ENCODE results near the gene CACNA1D. TPM values are rescaled to one million over a fixed set of nuclear protein-coding genes. Genes with fewer than 3 reads are reported as not detected.

CACNA1D gene
- polyA plus RNA-seq, 4 donors: 2.2 to 133 (median 6.2) TPM

DNA sequence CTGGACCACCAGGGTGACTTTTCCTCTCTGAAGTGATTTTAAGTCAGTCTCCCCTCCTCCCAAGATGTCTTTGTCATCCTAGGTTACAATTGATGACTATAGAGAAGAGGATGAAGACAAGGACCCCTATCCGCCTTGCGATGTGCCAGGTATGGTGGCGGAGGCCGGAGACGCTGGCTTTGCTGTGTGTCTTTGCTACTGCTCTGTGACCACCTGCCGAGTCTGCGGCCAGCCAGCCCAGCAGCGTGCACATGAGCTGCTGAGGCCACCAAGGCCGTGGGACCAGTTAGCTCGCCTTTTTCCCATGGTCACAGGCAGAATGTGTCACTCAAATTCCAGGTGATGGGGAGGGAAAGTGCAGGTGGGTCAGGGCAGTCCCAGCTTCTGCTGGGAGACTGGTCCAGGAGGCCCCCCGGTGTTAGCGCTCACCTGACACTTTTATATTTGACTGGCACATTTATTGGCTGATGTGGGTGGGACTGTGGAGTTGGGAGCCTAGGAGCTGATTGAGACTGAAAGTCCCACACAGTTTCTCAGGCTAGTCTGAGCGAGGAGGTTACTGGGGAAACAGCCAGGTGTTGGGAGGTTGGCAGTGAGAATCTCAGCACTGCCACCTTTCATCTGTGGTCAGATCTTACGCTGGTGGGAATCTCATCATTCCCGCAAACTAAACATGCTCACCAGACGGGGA lies 237.7 kb downstream of the CACNA1D start:
- Histone ChIP-seq H3K27me3 (ENCODE audit: control insufficient read depth in 3 of 3, insufficient read depth in 3 of 3, low read length in 3 of 3) (no peaks in the 10 kb centered on the region), H3K27ac (ENCODE audit: low read depth in 1 of 3, low read length in 2 of 3) (no peak overlapping the region), H3K9me3 (ENCODE audit: control insufficient read depth in 2 of 2, insufficient read depth in 1 of 2, low read depth in 1 of 2, low read length in 1 of 2) (no peaks in the 10 kb centered on the region), H3K4me1 (ENCODE audit: control insufficient read depth in 3 of 3, insufficient read depth in 2 of 3, low read depth in 1 of 3, low read length in 2 of 3) (no peaks in the 10 kb centered on the region), H3K36me3 (ENCODE audit: control insufficient read depth in 3 of 3, insufficient read depth in 2 of 3, low read depth in 1 of 3, low read length in 3 of 3) (peaks cover 0 to 45% (median 0%) of the 10 kb centered on the region in 3 donors), H3K4me3 (ENCODE audit: low read depth in 1 of 3, low read length in 3 of 3) (no peak overlapping the region)
- FAIRE-seq (no peak), DNase-seq (no peak)
- 86 to 93% (median 89%) methylated on average over 16 of the region's 16 CpGs for WGBS, 3 donors

DNA sequence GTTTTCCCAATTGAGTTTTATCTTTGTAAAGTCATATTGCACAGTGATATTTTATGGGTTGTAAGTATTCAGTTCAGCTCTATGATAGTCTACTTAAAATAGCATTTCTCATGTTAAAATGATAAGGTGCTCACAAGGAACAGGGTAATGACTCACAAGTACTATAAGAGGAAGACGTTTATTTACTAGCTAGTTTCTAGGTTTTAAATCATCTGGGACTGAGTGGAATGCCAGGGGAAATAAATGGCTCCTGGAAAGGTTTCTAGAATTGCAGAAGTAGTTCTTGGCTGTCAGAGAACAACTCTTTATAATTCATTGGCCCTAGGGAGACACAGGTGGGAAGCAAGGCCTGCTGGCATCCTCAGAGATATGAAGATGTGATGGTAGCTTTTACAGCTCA lies 239.0 kb downstream of the CACNA1D start:
- Histone ChIP-seq H3K4me1 (ENCODE audit: control insufficient read depth in 3 of 3, insufficient read depth in 2 of 3, low read depth in 1 of 3, low read length in 2 of 3) (no peaks in the 10 kb centered on the region), H3K27me3 (ENCODE audit: control insufficient read depth in 3 of 3, insufficient read depth in 3 of 3, low read length in 3 of 3) (no peaks in the 10 kb centered on the region), H3K27ac (ENCODE audit: low read depth in 1 of 3, low read length in 2 of 3) (no peak overlapping the region), H3K4me3 (ENCODE audit: low read depth in 1 of 3, low read length in 3 of 3) (no peak overlapping the region), H3K9me3 (ENCODE audit: control insufficient read depth in 2 of 2, insufficient read depth in 1 of 2, low read depth in 1 of 2, low read length in 1 of 2) (no peaks in the 10 kb centered on the region), H3K36me3 (ENCODE audit: control insufficient read depth in 3 of 3, insufficient read depth in 2 of 3, low read depth in 1 of 3, low read length in 3 of 3) (peaks cover 0 to 49% (median 0%) of the 10 kb centered on the region in 3 donors)
- FAIRE-seq (no peak), DNase-seq (no peak)
- 32 to 38% (median 34%) methylated on average over 1 of the region's 1 CpG for WGBS, 3 donors

DNA sequence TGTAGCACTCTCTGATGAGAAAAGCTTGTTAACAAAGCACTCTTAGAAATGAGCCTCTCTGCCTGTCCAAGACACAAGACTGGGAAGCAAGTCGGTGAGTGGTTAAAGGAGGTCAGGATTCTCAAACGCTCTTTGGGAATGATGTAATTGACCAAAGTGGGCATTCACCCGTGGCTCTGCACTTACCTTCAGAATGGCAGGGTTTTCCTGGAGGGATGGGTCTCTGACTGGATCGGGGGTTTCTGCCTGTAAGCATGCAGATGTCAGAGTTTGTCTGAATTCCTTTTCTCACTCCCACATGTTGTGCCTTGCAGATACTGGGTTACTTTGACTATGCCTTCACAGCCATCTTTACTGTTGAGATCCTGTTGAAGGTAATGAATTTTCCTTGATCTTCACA lies 245.6 kb downstream of the CACNA1D start:
- Histone ChIP-seq H3K4me1 (ENCODE audit: control insufficient read depth in 3 of 3, insufficient read depth in 2 of 3, low read depth in 1 of 3, low read length in 2 of 3) (no peaks in the 10 kb centered on the region), H3K9me3 (ENCODE audit: control insufficient read depth in 2 of 2, insufficient read depth in 1 of 2, low read depth in 1 of 2, low read length in 1 of 2) (no peaks in the 10 kb centered on the region), H3K27ac (ENCODE audit: low read depth in 1 of 3, low read length in 2 of 3) (no peak overlapping the region), H3K36me3 (ENCODE audit: control insufficient read depth in 3 of 3, insufficient read depth in 2 of 3, low read depth in 1 of 3, low read length in 3 of 3) (peaks cover 0 to 61% (median 0%) of the 10 kb centered on the region in 3 donors), H3K27me3 (ENCODE audit: control insufficient read depth in 3 of 3, insufficient read depth in 3 of 3, low read length in 3 of 3) (no peaks in the 10 kb centered on the region), H3K4me3 (ENCODE audit: low read depth in 1 of 3, low read length in 3 of 3) (no peak overlapping the region)
- DNase-seq (no peak), FAIRE-seq (no peak)
- 69 to 87% (median 81%) methylated on average over 4 of the region's 4 CpGs for WGBS, 3 donors

DNA sequence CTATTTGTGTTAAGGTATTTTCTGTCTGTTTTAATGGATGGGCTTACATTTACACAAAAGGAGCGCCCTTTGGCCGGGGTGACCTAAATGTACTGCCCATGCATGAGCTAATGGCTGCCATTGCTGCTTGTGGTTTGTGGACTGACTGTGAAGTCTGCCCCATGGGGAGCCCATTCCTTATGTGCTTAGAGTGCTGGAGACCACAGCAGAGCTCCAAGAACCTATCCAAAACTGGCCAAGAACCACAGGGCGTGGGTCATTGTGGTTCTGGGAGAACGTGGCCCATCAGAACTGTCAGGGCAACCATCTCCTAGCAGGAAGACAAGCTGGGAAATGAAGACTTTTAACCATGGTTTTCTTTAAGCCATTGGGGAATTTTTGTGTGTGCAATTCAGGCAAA lies 246.5 kb downstream of the CACNA1D start:
- Histone ChIP-seq H3K36me3 (ENCODE audit: control insufficient read depth in 3 of 3, insufficient read depth in 2 of 3, low read depth in 1 of 3, low read length in 3 of 3) (peaks cover 0 to 57% (median 0%) of the 10 kb centered on the region in 3 donors), H3K27ac (ENCODE audit: low read depth in 1 of 3, low read length in 2 of 3) (no peak overlapping the region), H3K4me1 (ENCODE audit: control insufficient read depth in 3 of 3, insufficient read depth in 2 of 3, low read depth in 1 of 3, low read length in 2 of 3) (no peaks in the 10 kb centered on the region), H3K4me3 (ENCODE audit: low read depth in 1 of 3, low read length in 3 of 3) (no peak overlapping the region), H3K9me3 (ENCODE audit: control insufficient read depth in 2 of 2, insufficient read depth in 1 of 2, low read depth in 1 of 2, low read length in 1 of 2) (no peaks in the 10 kb centered on the region), H3K27me3 (ENCODE audit: control insufficient read depth in 3 of 3, insufficient read depth in 3 of 3, low read length in 3 of 3) (no peaks in the 10 kb centered on the region)
- no peak for FAIRE-seq
- no peak for DNase-seq
- 87 to 88% (median 87%) methylated on average over 4 of the region's 4 CpGs for WGBS, 3 donors

DNA sequence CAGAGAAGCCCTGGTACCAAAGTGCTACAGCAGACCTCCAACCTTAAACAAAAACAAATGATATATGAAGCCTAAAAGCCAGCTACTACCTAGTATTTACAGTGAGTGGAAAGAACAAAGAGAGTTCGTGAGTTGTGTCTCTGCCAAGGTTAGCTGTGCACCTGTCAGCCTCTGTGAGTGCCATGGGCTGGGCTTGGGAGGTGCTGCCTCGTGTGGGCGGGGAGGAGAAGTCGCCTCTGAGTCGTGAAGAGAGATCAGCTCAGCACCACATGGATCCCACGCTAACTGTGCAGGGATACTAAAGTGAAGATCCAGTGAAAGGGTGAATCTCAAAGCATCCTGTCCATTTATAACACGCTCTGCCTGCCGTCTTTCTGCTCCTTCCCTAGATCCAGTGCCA lies 249.9 kb downstream of the CACNA1D start:
- FAIRE-seq (no peak), DNase-seq (peak; percentile 16 to 72)
- peaks cover 0 to 64% (median 0%) of the 10 kb centered on the region in 3 donors for H3K36me3 ChIP-seq (ENCODE audit: control insufficient read depth in 3 of 3, insufficient read depth in 2 of 3, low read depth in 1 of 3, low read length in 3 of 3)
- 17 to 54% (median 30%) methylated on average over 8 of the region's 8 CpGs for WGBS, 3 donors
- H3K27me3 ChIP-seq (ENCODE audit: control insufficient read depth in 3 of 3, insufficient read depth in 3 of 3, low read length in 3 of 3): no peaks in the 10 kb centered on the region
- no peaks in the 10 kb centered on the region for H3K4me1 ChIP-seq (ENCODE audit: control insufficient read depth in 3 of 3, insufficient read depth in 2 of 3, low read depth in 1 of 3, low read length in 2 of 3)
- H3K27ac ChIP-seq (ENCODE audit: low read depth in 1 of 3, low read length in 2 of 3): no peak overlapping the region
- no peak overlapping the region for H3K4me3 ChIP-seq (ENCODE audit: low read depth in 1 of 3, low read length in 3 of 3)
- no peaks in the 10 kb centered on the region for H3K9me3 ChIP-seq (ENCODE audit: control insufficient read depth in 2 of 2, insufficient read depth in 1 of 2, low read depth in 1 of 2, low read length in 1 of 2)

DNA sequence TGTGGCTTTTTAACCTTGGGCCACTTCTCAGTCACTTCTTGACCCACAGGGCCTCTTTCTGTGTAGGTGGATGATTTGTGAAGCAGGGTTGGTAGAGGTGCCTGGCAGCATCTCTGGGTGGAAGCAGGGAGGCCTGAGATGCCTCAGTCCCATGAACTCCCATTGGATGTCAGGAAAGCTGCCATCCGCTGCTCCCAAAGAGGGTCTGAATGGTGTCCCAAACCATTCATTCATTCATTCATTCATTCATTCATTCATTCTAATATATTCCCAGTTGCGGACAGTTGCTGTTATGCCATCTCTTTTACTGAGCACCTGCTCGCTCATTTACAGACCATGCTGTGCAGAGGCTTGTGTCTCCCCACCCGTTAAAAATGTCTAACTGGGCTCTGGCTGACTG lies 253.1 kb downstream of the CACNA1D start:
- Histone ChIP-seq H3K4me1 (ENCODE audit: control insufficient read depth in 3 of 3, insufficient read depth in 2 of 3, low read depth in 1 of 3, low read length in 2 of 3) (no peaks in the 10 kb centered on the region), H3K27ac (ENCODE audit: low read depth in 1 of 3, low read length in 2 of 3) (no peak overlapping the region), H3K4me3 (ENCODE audit: low read depth in 1 of 3, low read length in 3 of 3) (no peak overlapping the region), H3K36me3 (ENCODE audit: control insufficient read depth in 3 of 3, insufficient read depth in 2 of 3, low read depth in 1 of 3, low read length in 3 of 3) (peaks cover 0 to 73% (median 0%) of the 10 kb centered on the region in 3 donors), H3K27me3 (ENCODE audit: control insufficient read depth in 3 of 3, insufficient read depth in 3 of 3, low read length in 3 of 3) (no peaks in the 10 kb centered on the region), H3K9me3 (ENCODE audit: control insufficient read depth in 2 of 2, insufficient read depth in 1 of 2, low read depth in 1 of 2, low read length in 1 of 2) (no peaks in the 10 kb centered on the region)
- DNase-seq (no peak), FAIRE-seq (no peak)
- 91 to 92% (median 92%) methylated on average over 4 of the region's 4 CpGs for WGBS, 3 donors

DNA sequence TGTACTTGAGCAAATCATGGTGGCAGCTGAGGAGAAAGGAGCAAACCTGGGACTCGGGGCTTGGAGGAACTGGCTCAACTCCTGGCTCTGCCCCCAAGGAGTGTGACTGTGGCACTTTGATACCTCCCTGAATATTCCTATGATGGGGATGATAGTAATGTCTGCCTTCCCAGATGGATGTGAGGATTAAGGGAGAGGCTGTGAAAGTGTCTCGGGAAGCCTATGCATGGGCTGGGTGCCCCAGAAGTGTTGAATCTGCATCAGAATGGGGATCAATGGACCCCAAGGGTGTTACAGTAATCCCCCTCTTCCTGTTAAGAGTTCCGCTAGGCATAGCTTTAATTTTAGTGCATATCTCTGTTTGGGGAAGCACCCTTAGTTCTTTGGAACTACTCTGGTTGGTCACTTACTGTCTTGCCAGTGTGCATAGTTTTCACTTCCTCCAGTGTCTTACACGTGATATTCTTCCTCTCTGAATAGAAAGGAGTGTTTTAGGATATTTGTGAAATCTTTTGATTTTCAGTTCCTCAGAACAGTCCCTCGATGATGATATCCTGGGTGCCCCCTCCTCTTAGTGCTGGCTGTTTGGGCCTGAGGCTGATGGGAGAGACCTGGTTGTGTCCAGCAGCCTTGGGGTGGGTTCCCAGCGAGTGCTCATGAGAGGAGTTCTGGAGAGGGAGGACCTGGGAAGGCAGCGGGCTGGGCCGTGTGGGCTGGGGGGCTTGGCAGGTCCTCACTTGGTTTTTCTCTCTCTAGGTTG lies 254.3 kb downstream of the CACNA1D start:
- peak overlapping the region in 1 of 3 donors; percentile 34 for H3K27ac ChIP-seq (ENCODE audit: low read depth in 1 of 3, low read length in 2 of 3)
- WGBS, 3 donors: 77 to 90% (median 81%) methylated on average over 8 of the region's 8 CpGs
- peaks cover 0 to 73% (median 0%) of the 10 kb centered on the region in 3 donors for H3K36me3 ChIP-seq (ENCODE audit: control insufficient read depth in 3 of 3, insufficient read depth in 2 of 3, low read depth in 1 of 3, low read length in 3 of 3)
- H3K4me1 ChIP-seq (ENCODE audit: control insufficient read depth in 3 of 3, insufficient read depth in 2 of 3, low read depth in 1 of 3, low read length in 2 of 3): no peaks in the 10 kb centered on the region
- no peaks in the 10 kb centered on the region for H3K27me3 ChIP-seq (ENCODE audit: control insufficient read depth in 3 of 3, insufficient read depth in 3 of 3, low read length in 3 of 3)
- H3K4me3 ChIP-seq (ENCODE audit: low read depth in 1 of 3, low read length in 3 of 3): no peak overlapping the region
- DNase-seq (no peak), FAIRE-seq (no peak)
- H3K9me3 ChIP-seq (ENCODE audit: control insufficient read depth in 2 of 2, insufficient read depth in 1 of 2, low read depth in 1 of 2, low read length in 1 of 2): no peaks in the 10 kb centered on the region

DNA sequence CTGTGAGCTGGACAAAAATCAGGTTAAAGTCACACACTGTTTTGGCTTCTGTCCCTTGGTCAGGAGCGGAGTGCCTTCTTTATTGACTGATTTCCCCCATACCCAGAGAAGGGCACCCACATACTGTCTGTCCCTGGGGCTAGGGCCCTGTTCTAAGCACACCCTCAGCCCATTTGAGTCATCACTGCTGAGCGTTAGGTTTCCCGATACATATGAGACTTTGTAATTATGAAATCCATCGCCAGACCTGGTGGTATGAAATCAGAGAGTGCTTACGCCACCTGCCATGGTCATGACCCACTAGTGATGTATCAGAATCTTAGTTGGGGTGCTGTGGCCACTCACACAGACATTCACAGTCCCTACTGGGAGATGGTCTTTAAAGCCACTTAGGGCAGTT lies 255.0 kb downstream of the CACNA1D start:
- DNase-seq (no peak), FAIRE-seq (no peak)
- no peaks in the 10 kb centered on the region for H3K27me3 ChIP-seq (ENCODE audit: control insufficient read depth in 3 of 3, insufficient read depth in 3 of 3, low read length in 3 of 3)
- H3K4me1 ChIP-seq (ENCODE audit: control insufficient read depth in 3 of 3, insufficient read depth in 2 of 3, low read depth in 1 of 3, low read length in 2 of 3): no peaks in the 10 kb centered on the region
- no peak overlapping the region for H3K27ac ChIP-seq (ENCODE audit: low read depth in 1 of 3, low read length in 2 of 3)
- H3K4me3 ChIP-seq (ENCODE audit: low read depth in 1 of 3, low read length in 3 of 3): no peak overlapping the region
- H3K9me3 ChIP-seq (ENCODE audit: control insufficient read depth in 2 of 2, insufficient read depth in 1 of 2, low read depth in 1 of 2, low read length in 1 of 2): no peaks in the 10 kb centered on the region
- H3K36me3 ChIP-seq (ENCODE audit: control insufficient read depth in 3 of 3, insufficient read depth in 2 of 3, low read depth in 1 of 3, low read length in 3 of 3): peaks cover 0 to 71% (median 0%) of the 10 kb centered on the region in 3 donors
- 89 to 95% (median 90%) methylated on average over 5 of the region's 5 CpGs for WGBS, 3 donors
